ENCODE data around the gene SUGCT.

GRCh38 chr7:40673285-40673684 is 538.5 kb downstream of the SUGCT start:
- TF ChIP-seq CTCF (IDR thresholded peaks at IDR 0.05; ENCODE audit: low read depth, low read length) (no peak), POLR2A (IDR thresholded peaks at IDR 0.05; ENCODE audit: extremely low read depth, insufficient read length) (no peak), MAX (IDR thresholded peaks at IDR 0.05; ENCODE audit: low read depth, low read length) (no peak)
